GM10847 (cell line): Measurements from ENCODE around the gene NRP2.

Experiments
- POLR2A ChIP-seq: IDR thresholded peaks from 2 replicates; pipeline ENCODE4 v1.6.1; 2011; ENCODE audit not compliant: insufficient read length; ENCODE audit errors: extremely low read depth

The NRP2 gene

GRCh38 chr2:205681401-205682238 lies 681 bp upstream of the NRP2 start:
- TF ChIP-seq POLR2A: no peak

GRCh38 chr2:205682971-205683501 lies 735 bp downstream of the NRP2 start:
- no peak for TF ChIP-seq POLR2A

- TF ChIP-seq POLR2A: no peak
Measured at GRCh38 chr2:205683502-205684367, 1.4 kb downstream of the NRP2 start.

GRCh38 chr2:205684871-205685313 lies 2.6 kb downstream of the NRP2 start:
- no peak for TF ChIP-seq POLR2A

- TF ChIP-seq POLR2A: no peak
Measured at GRCh38 chr2:205685314-205686055, 3.2 kb downstream of the NRP2 start.

- no peak for TF ChIP-seq POLR2A
Measured at GRCh38 chr2:205686056-205686782, 3.9 kb downstream of the NRP2 start.

GRCh38 chr2:205686783-205687640 lies 4.7 kb downstream of the NRP2 start:
- no peak for TF ChIP-seq POLR2A

- TF ChIP-seq POLR2A: no peak
Measured at GRCh38 chr2:205687641-205687956, 5.3 kb downstream of the NRP2 start.

- no peak for TF ChIP-seq POLR2A
Measured at GRCh38 chr2:205688417-205689200, 6.3 kb downstream of the NRP2 start.

GRCh38 chr2:205689820-205690219 lies 7.5 kb downstream of the NRP2 start:
- no peak for TF ChIP-seq POLR2A

GRCh38 chr2:205692104-205692503 lies 9.8 kb downstream of the NRP2 start:
- TF ChIP-seq POLR2A: no peak

- no peak for TF ChIP-seq POLR2A
Measured at GRCh38 chr2:205694256-205694655, 12.0 kb downstream of the NRP2 start.

GRCh38 chr2:205695460-205695991 lies 13.2 kb downstream of the NRP2 start:
- no peak for TF ChIP-seq POLR2A

GRCh38 chr2:205696331-205696926 lies 14.1 kb downstream of the NRP2 start:
- TF ChIP-seq POLR2A: no peak
